SK-N-SH (cell line): ENCODE measurements around the gene CIROP. TPM values are rescaled to one million over a fixed set of nuclear protein-coding genes. Genes with fewer than 3 reads are reported as not detected.

Experiments used
- CTCF ChIA-PET: fragments of 300-600, 350-600 bp; formaldehyde crosslinking; extraction: SDS; loops from one replicate; lab custom pipeline; 2021; lab: Yijun Ruan, JAX
- POLR2A ChIA-PET: fragments of 350-600 bp; sonication (Branson Sonifier 250); formaldehyde crosslinking; extraction: SDS; loops from one replicate; lab custom pipeline; 2020; ENCODE audit warnings: antibody characterized with exemption, inconsistent platforms; lab: Yijun Ruan, JAX
- DNase-seq: peaks from one replicate; pipeline ENCODE4 v3.0.0; 2012
- H2AFZ ChIP-seq: fragments of 200-600 bp; sonication (generic); 2 replicates; pipeline ENCODE4 v1.8.1; 2016; ENCODE audit warnings: antibody characterized with exemption, mild to moderate bottlenecking, low read depth
- H3F3A ChIP-seq: fragments of 200-600 bp; sonication (generic); replicated peaks from 2 replicates; pipeline ENCODE3; 2016; ENCODE audit warnings: antibody characterized with exemption, mild to moderate bottlenecking; ENCODE audit not compliant: insufficient read depth
- H3K27ac ChIP-seq, 2 experiments: fragments of 200-500 bp in 1 of 2; fragments of 200-600 bp in 1 of 2; sonication (Bioruptor generic) in 1 of 2; sonication (generic), shearing (Covaris generic) in 1 of 2; 2 replicates each; pipeline versions ENCODE4 v1.5.1 to v1.6.1; 2014 to 2016; ENCODE audit warnings: low read depth in 2 of 2, inconsistent platforms in 1 of 2, low read length in 1 of 2, mild to moderate bottlenecking in 1 of 2, mixed read lengths in 1 of 2
- H3K27me3 ChIP-seq: fragments of 200-600 bp; sonication (generic), shearing (Covaris generic); 2 replicates; pipeline ENCODE4 v1.6.1; 2016; ENCODE audit warnings: mixed run types; ENCODE audit not compliant: insufficient read depth
- H3K36me3 ChIP-seq, 2 experiments: fragments of 200-500 bp in 1 of 2; fragments of 200-600 bp in 1 of 2; sonication (Bioruptor generic) in 1 of 2; sonication (generic) in 1 of 2; replicated peaks in 1 of 2; 2 replicates each; pipeline versions ENCODE3 to v1.5.1; 2014 to 2016; ENCODE audit warnings: low read length in 1 of 2, mild to moderate bottlenecking in 1 of 2; ENCODE audit not compliant: insufficient read depth in 2 of 2, control insufficient read depth in 1 of 2
- H3K4me1 ChIP-seq, 2 experiments: fragments of 200-500 bp in 1 of 2; fragments of 200-600 bp in 1 of 2; sonication (Bioruptor generic) in 1 of 2; sonication (generic), shearing (Covaris generic) in 1 of 2; 2 replicates each; pipeline versions ENCODE4 v1.5.1 to v1.6.1; 2014 to 2016; ENCODE audit warnings: low read depth in 1 of 2, low read length in 1 of 2, mixed run types in 1 of 2; ENCODE audit not compliant: insufficient read depth in 2 of 2, control insufficient read depth in 1 of 2
- H3K4me2 ChIP-seq: fragments of 200-600 bp; sonication (generic), shearing (Covaris generic); 2 replicates; pipeline ENCODE4 v1.6.1; 2017; ENCODE audit warnings: mixed run types
- H3K4me3 ChIP-seq, 2 experiments: fragments of 200-500 bp in 1 of 2; fragments of 200-600 bp in 1 of 2; sonication (Bioruptor generic) in 1 of 2; sonication (generic), shearing (Covaris generic) in 1 of 2; 2 replicates each; pipeline versions ENCODE4 v1.5.1 to v1.8.1; 2014 to 2016; ENCODE audit warnings: low read depth in 2 of 2, inconsistent platforms in 1 of 2, low read length in 1 of 2, mild to moderate bottlenecking in 1 of 2, mixed read lengths in 1 of 2, moderate library complexity in 1 of 2
- H3K79me2 ChIP-seq: fragments of 200-600 bp; sonication (generic); 2 replicates; pipeline ENCODE4 v1.8.1; 2017; ENCODE audit warnings: mild to moderate bottlenecking; ENCODE audit not compliant: insufficient read depth
- H3K9ac ChIP-seq: fragments of 200-600 bp; sonication (generic); 2 replicates; pipeline ENCODE4 v1.6.1; 2017; ENCODE audit warnings: mixed run types
- H3K9me2 ChIP-seq: fragments of 200-600 bp; sonication (generic); 2 replicates; pipeline ENCODE4 v1.6.1; 2017; ENCODE audit warnings: mixed run types
- H3K9me3 ChIP-seq: fragments of 200-600 bp; sonication (generic); 2 replicates; pipeline ENCODE4 v1.6.1; 2017; ENCODE audit warnings: mixed run types, mild to moderate bottlenecking, moderate library complexity
- H4K20me1 ChIP-seq: fragments of 200-600 bp; sonication (generic); 2 replicates; pipeline ENCODE4 v1.6.1; 2017; ENCODE audit warnings: mild to moderate bottlenecking, mixed run types; ENCODE audit not compliant: insufficient read depth
- CTCF ChIP-seq: fragments of 200-600 bp; sonication (generic); IDR thresholded peaks from 2 replicates; pipeline ENCODE4 v1.6.1; 2017; ENCODE audit warnings: antibody characterized with exemption, mild to moderate bottlenecking, moderate library complexity
- EP300 ChIP-seq, 2 experiments: IDR thresholded peaks; 2 replicates each; pipeline versions ENCODE4 v1.4.0 to v1.6.1; 2012; ENCODE audit warnings: borderline replicate concordance in 1 of 2, low read depth in 1 of 2, low read length in 1 of 2
- FOSL2 ChIP-seq: IDR thresholded peaks from 2 replicates; pipeline ENCODE4 v1.4.0; 2012; ENCODE audit warnings: low read depth, mild to moderate bottlenecking, moderate library complexity, borderline replicate concordance
- GATA2 ChIP-seq: sonication (generic); formaldehyde crosslinking; IDR thresholded peaks from 2 replicates; pipeline ENCODE4 v1.5.0; 2020; ENCODE audit warnings: mild to moderate bottlenecking, missing genetic modification reagents
- JUND ChIP-seq: IDR thresholded peaks from 2 replicates; pipeline ENCODE4 v1.4.0; 2012
- SMC3 ChIP-seq: IDR thresholded peaks from 2 replicates; pipeline ENCODE4 v1.6.1; 2012; ENCODE audit warnings: low read depth, low read length, improper control_type of control experiment
- TAF1 ChIP-seq: IDR thresholded peaks from 2 replicates; pipeline ENCODE4 v1.6.1; 2012; ENCODE audit warnings: low read depth, mild to moderate bottlenecking, low read length, moderate library complexity, borderline replicate concordance
- TEAD4 ChIP-seq: IDR thresholded peaks from 2 replicates; pipeline ENCODE4 v1.4.0; 2012; ENCODE audit warnings: mild to moderate bottlenecking, borderline replicate concordance; ENCODE audit not compliant: insufficient read depth
- WGBS: methylation state at CpG from one replicate; pipeline ENCODE4 v1.1.6; 2017; ENCODE audit warnings: low lambda C conversion rate; 5-methylcytosine and 5-hydroxymethylcytosine counted together
- polyA plus RNA-seq, 3 experiments: library from polyadenylated mRNA; depleted of rRNA; stranded (reverse); fragments of >200 nt; gene quantifications; 2 replicates each; pipeline ENCODE4 v1.2.3, GENCODE V29; 2012
- TF ChIP-seq, protein P1 (sequence below): fragments of 150-350 bp; IDR thresholded peaks from 2 replicates; pipeline ENCODE4 v1.6.1; 2016; ENCODE audit warnings: mild to moderate bottlenecking, low read depth, low read length
- TF ChIP-seq, protein P2 (sequence below): fragments of 150-350 bp; IDR thresholded peaks from 2 replicates; pipeline ENCODE4 v1.6.1; 2017; ENCODE audit warnings: antibody characterized with exemption, low read length, low read depth, borderline replicate concordance

Gene CIROP
- polyA plus RNA-seq, 1 of the 3 experiments (the other 2 are of a cell fraction): not detected

DNA sequence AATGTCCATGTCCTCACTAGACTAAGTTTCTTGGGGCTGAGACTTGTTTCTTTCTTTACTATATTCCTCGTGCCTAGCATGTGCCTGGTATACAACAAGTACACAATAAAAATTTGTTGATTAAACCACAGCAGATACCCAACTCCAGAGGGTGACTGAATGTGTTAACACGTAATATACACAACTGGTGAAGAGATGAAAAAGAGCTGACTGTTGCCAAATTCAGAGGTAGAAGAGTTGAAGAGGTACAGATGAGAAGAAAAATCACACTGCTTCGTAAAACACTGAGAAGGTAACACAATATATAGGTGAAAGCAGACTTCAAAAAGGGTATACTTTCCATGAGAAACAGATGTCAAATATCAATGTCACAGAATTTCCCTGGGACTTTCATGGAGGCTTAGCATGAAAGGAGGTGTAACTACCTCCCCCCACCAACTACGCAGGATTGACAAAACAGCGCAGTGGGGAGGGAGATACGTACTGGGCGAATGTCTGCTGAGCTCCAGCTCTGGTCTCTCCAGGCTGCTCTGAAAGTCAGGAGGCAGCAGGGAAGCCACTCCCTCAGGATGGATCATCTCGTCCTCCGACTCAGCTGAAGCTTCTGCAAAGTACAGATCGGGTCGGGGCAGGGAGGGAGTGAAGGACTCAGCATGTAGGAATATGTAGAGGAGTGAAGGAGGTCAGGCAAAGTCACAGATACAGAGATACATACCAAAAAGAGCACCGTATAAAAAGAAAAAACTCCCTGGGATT is 15.1 kb downstream of the CIROP start:
- Histone ChIP-seq H3K9me2 (no peaks in the 10 kb centered on the region), H3K4me2 (no peak overlapping the region), H3K79me2 (peaks cover 91% of the 10 kb centered on the region), H3K9me3 (no peaks in the 10 kb centered on the region), H3K4me3 (no peak overlapping the region), H3K27ac (no peak overlapping the region), H2AFZ (no peak overlapping the region), H3K27me3 (no peaks in the 10 kb centered on the region), H4K20me1 (peaks cover 27% of the 10 kb centered on the region), H3F3A (peaks cover 11% of the 10 kb centered on the region), H3K36me3 (peaks cover 66 to 80% of the 10 kb centered on the region in 2 experiments), H3K4me1 (peaks cover 4 to 6% of the 10 kb centered on the region in 2 experiments; a peak in 3 of 4 replicates), H3K9ac (no peak overlapping the region)
- 97% methylated on average over 12 of the region's 12 CpGs for whole genome bisulfite sequencing
- ChIA-PET POLR2A (no interaction called here), CTCF (interaction anchor here (0.9 to 7.5 kb wide), 8 partner anchors 12 to 103 kb away, joined by 3 to 73 read pairs (median 4); partner anchors contain the start of gene CDH24)
- DNase-seq: no peak
- TF ChIP-seq TEAD4 (no peak), GATA2 (CRISPR knock-in tag) (no peak), TAF1 (no peak), CTCF (no peak), JUND (no peak), FOSL2 (no peak)
- TF ChIP-seq, protein P1, sequence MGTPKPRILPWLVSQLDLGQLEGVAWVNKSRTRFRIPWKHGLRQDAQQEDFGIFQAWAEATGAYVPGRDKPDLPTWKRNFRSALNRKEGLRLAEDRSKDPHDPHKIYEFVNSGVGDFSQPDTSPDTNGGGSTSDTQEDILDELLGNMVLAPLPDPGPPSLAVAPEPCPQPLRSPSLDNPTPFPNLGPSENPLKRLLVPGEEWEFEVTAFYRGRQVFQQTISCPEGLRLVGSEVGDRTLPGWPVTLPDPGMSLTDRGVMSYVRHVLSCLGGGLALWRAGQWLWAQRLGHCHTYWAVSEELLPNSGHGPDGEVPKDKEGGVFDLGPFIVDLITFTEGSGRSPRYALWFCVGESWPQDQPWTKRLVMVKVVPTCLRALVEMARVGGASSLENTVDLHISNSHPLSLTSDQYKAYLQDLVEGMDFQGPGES: no peak
- TF ChIP-seq, protein P2, sequence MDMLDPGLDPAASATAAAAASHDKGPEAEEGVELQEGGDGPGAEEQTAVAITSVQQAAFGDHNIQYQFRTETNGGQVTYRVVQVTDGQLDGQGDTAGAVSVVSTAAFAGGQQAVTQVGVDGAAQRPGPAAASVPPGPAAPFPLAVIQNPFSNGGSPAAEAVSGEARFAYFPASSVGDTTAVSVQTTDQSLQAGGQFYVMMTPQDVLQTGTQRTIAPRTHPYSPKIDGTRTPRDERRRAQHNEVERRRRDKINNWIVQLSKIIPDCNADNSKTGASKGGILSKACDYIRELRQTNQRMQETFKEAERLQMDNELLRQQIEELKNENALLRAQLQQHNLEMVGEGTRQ: no peak

DNA sequence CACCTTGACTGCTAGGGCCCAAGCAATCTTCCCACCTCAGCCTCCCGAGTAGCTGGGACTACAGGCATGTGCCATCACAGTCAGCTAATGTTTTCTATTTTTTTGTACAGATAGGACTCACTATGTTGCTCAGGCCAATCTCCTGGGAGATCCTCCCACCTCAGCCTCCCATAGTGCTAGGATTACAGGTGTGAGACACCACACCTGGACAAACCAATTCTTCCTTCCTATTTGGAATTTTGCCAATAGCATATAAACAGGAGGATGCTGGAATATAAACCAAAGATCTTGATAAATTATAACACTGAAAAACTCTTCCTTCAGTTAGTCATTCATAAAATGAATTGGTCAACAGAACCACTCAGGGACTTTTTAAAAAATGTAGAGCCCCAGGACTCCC is 18.2 kb downstream of the CIROP start:
- Histone ChIP-seq H3K36me3 (peaks cover 58 to 92% of the 10 kb centered on the region in 2 experiments), H3K9ac (no peak overlapping the region)

More for the DNA sequence above, 18.2 kb downstream of the CIROP start:
- ChIA-PET CTCF (interaction anchor here (1.4 to 7.5 kb wide), 3 partner anchors 9 to 34 kb away, joined by 6 to 73 read pairs (median 8); no protein-coding TSS in a partner anchor), POLR2A (no interaction called here)
- peaks cover 88% of the 10 kb centered on the region for H3K79me2 ChIP-seq
- WGBS: 100% methylated on average over 1 of the region's 1 CpG
- H3K9me2 ChIP-seq: no peaks in the 10 kb centered on the region
- H2AFZ ChIP-seq: no peak overlapping the region
- H3F3A ChIP-seq: peaks cover 13% of the 10 kb centered on the region
- no peak overlapping the region for H3K4me2 ChIP-seq
- no peak overlapping the region for H3K27ac ChIP-seq
- no peaks in the 10 kb centered on the region; the same call in 1 of the 2 replicates for H4K20me1 ChIP-seq
- no peaks in the 10 kb centered on the region for H3K27me3 ChIP-seq
- no peaks in the 10 kb centered on the region for H3K9me3 ChIP-seq
- H3K4me1 ChIP-seq: no peaks in the 10 kb centered on the region
- H3K4me3 ChIP-seq: no peak overlapping the region
- DNase-seq: no peak
- TF ChIP-seq JUND (no peak), EP300 (IDR thresholded peaks at IDR 0.05; ENCODE audit: borderline replicate concordance in 1 of 2, low read depth in 1 of 2, low read length in 1 of 2) (no peak), SMC3 (no peak)
